Measurements from ENCODE around the gene CAST.
A peak's percentile ranks its signal among the peaks of the same experiment; 100 is the strongest.
"Not testable (repeated sequence)": the region's sequence is repeated elsewhere in the genome, so short reads cannot be mapped to it uniquely, and the experiment has no call there.

CAST gene

GRCh38 chr5:96788112-96788749 is 126.1 kb downstream of the CAST start:
- H3K4me3 Mint-ChIP-seq, result no peak overlapping the region
- ATAC-seq (replicated peaks) (peak in 1 of 2 donors; percentile 33), DNase-seq (no peak)
- peaks cover 24 to 48% of the 10 kb centered on the region in 2 donors for H3K36me3 Mint-ChIP-seq
- no peaks in the 10 kb centered on the region for H3K27me3 Mint-ChIP-seq
- peaks cover 0 to 6% of the 10 kb centered on the region in 2 donors for H3K4me1 Mint-ChIP-seq
- no peaks in the 10 kb centered on the region for H3K9me3 Mint-ChIP-seq
- H3K27ac Mint-ChIP-seq, result peak overlapping the region; percentile 63

- Mint-ChIP-seq H3K4me1 (peaks cover 0 to 6% of the 10 kb centered on the region in 2 donors), H3K27ac (peak overlapping the region; percentile 25), H3K9me3 (no peaks in the 10 kb centered on the region), H3K4me3 (no peak overlapping the region), H3K27me3 (no peaks in the 10 kb centered on the region), H3K36me3 (peaks cover 26 to 53% of the 10 kb centered on the region in 2 donors)
- no peak for DNase-seq
- ATAC-seq (replicated peaks), result no peak
Observed at GRCh38 chr5:96789794-96790330, 127.7 kb downstream of the CAST start.

GRCh38 chr5:96790961-96791504 is 128.9 kb downstream of the CAST start:
- DNase-seq (no peak), ATAC-seq (replicated peaks) (no peak)
- Mint-ChIP-seq H3K4me1 (peaks cover 0 to 11% of the 10 kb centered on the region in 2 donors), H3K9me3 (no peaks in the 10 kb centered on the region), H3K4me3 (no peak overlapping the region), H3K27ac (peak overlapping the region; percentile 38), H3K36me3 (peaks cover 28 to 61% of the 10 kb centered on the region in 2 donors), H3K27me3 (no peaks in the 10 kb centered on the region)

GRCh38 chr5:96794757-96795156 is 132.6 kb downstream of the CAST start:
- peaks cover 41 to 70% of the 10 kb centered on the region in 2 donors for H3K36me3 Mint-ChIP-seq
- no peak overlapping the region for H3K4me3 Mint-ChIP-seq
- DNase-seq (no peak), ATAC-seq (replicated peaks) (no peak)
- no peaks in the 10 kb centered on the region for H3K9me3 Mint-ChIP-seq
- peak overlapping the region; percentile 9 for H3K27ac Mint-ChIP-seq
- peaks cover 2 to 5% of the 10 kb centered on the region in 2 donors for H3K4me1 Mint-ChIP-seq
- H3K27me3 Mint-ChIP-seq, result no peaks in the 10 kb centered on the region

- ATAC-seq (replicated peaks) (no peak), DNase-seq (no peak)
- no peaks in the 10 kb centered on the region for H3K9me3 Mint-ChIP-seq
- H3K36me3 Mint-ChIP-seq, result peaks cover 41 to 69% of the 10 kb centered on the region in 2 donors
- no peak overlapping the region for H3K4me3 Mint-ChIP-seq
- H3K27me3 Mint-ChIP-seq, result no peaks in the 10 kb centered on the region
- peaks cover 2 to 5% of the 10 kb centered on the region in 2 donors for H3K4me1 Mint-ChIP-seq
- H3K27ac Mint-ChIP-seq, result no peak overlapping the region
Observed at GRCh38 chr5:96795626-96796025, 133.4 kb downstream of the CAST start.

GRCh38 chr5:96796434-96796833 is 134.3 kb downstream of the CAST start:
- H3K36me3 Mint-ChIP-seq, result peaks cover 38 to 67% of the 10 kb centered on the region in 2 donors
- no peaks in the 10 kb centered on the region for H3K27me3 Mint-ChIP-seq
- DNase-seq (no peak), ATAC-seq (replicated peaks) (no peak)
- H3K27ac Mint-ChIP-seq, result no peak overlapping the region
- H3K9me3 Mint-ChIP-seq, result no peaks in the 10 kb centered on the region
- peaks cover 2 to 5% of the 10 kb centered on the region in 2 donors for H3K4me1 Mint-ChIP-seq
- H3K4me3 Mint-ChIP-seq, result no peak overlapping the region

GRCh38 chr5:96801718-96802117 is 139.5 kb downstream of the CAST start:
- not testable (repeated sequence) for DNase-seq; H3K27ac Mint-ChIP-seq; H3K9me3 Mint-ChIP-seq; ATAC-seq (replicated peaks); H3K27me3 Mint-ChIP-seq; H3K4me3 Mint-ChIP-seq
- Mint-ChIP-seq H3K36me3 (peaks cover 34 to 55% of the 10 kb centered on the region in 2 donors), H3K4me1 (peaks cover 31 to 43% of the 10 kb centered on the region in 2 donors)

- Mint-ChIP-seq H3K27ac (peak overlapping the region; percentile 99), H3K9me3 (no peaks in the 10 kb centered on the region), H3K4me3 (peak overlapping the region; percentile 96 to 100), H3K36me3 (peaks cover 19 to 27% of the 10 kb centered on the region in 2 donors), H3K27me3 (no peaks in the 10 kb centered on the region), H3K4me1 (peaks cover 39 to 59% of the 10 kb centered on the region in 2 donors)
- peak; percentile 51 for DNase-seq
- ATAC-seq (replicated peaks), result peak; percentile 27 to 38
Observed at GRCh38 chr5:96807075-96807654, 145.0 kb downstream of the CAST start.

GRCh38 chr5:96808541-96808828 is 146.3 kb downstream of the CAST start:
- peaks cover 12 to 16% of the 10 kb centered on the region in 2 donors for H3K36me3 Mint-ChIP-seq
- no peak for DNase-seq
- peak overlapping the region; percentile 96 to 100 for H3K4me3 Mint-ChIP-seq
- H3K9me3 Mint-ChIP-seq, result no peaks in the 10 kb centered on the region
- ATAC-seq (replicated peaks), result no peak
- peaks cover 30 to 48% of the 10 kb centered on the region in 2 donors for H3K4me1 Mint-ChIP-seq
- H3K27ac Mint-ChIP-seq, result peak overlapping the region; percentile 99
- H3K27me3 Mint-ChIP-seq, result no peaks in the 10 kb centered on the region

- H3K27me3 Mint-ChIP-seq, result no peaks in the 10 kb centered on the region
- ATAC-seq (replicated peaks), result no peak
Observed at GRCh38 chr5:96808868-96809558, 146.8 kb downstream of the CAST start.

GRCh38 chr5:96809921-96810320 is 147.7 kb downstream of the CAST start:
- ATAC-seq (replicated peaks), result no peak
- Mint-ChIP-seq H3K9me3 (no peaks in the 10 kb centered on the region), H3K4me1 (peaks cover 22 to 34% of the 10 kb centered on the region in 2 donors), H3K4me3 (no peak overlapping the region), H3K36me3 (peaks cover 5 to 7% of the 10 kb centered on the region in 2 donors), H3K27me3 (no peaks in the 10 kb centered on the region), H3K27ac (peak overlapping the region; percentile 86)
- no peak for DNase-seq

More at GRCh38 chr5:96808868-96809558, 146.8 kb downstream of the CAST start:
- H3K9me3 Mint-ChIP-seq, result no peaks in the 10 kb centered on the region
- H3K36me3 Mint-ChIP-seq, result peaks cover 8 to 12% of the 10 kb centered on the region in 2 donors
- peaks cover 25 to 43% of the 10 kb centered on the region in 2 donors for H3K4me1 Mint-ChIP-seq
- peak overlapping the region; percentile 99 for H3K27ac Mint-ChIP-seq
- DNase-seq, result no peak
- peak overlapping the region; percentile 96 to 100 for H3K4me3 Mint-ChIP-seq

GRCh38 chr5:96812851-96813250 is 150.7 kb downstream of the CAST start:
- no peak overlapping the region for H3K27ac Mint-ChIP-seq
- DNase-seq, result no peak
- H3K27me3 Mint-ChIP-seq, result no peaks in the 10 kb centered on the region
- ATAC-seq (replicated peaks), result no peak
- H3K4me3 Mint-ChIP-seq, result no peak overlapping the region
- peaks cover 3 to 5% of the 10 kb centered on the region in 2 donors for H3K36me3 Mint-ChIP-seq
- peaks cover 25 to 35% of the 10 kb centered on the region in 2 donors for H3K4me1 Mint-ChIP-seq
- H3K9me3 Mint-ChIP-seq, result no peaks in the 10 kb centered on the region

GRCh38 chr5:96814041-96814440 is 151.9 kb downstream of the CAST start:
- Mint-ChIP-seq H3K4me3 (no peak overlapping the region), H3K4me1 (peaks cover 17 to 31% of the 10 kb centered on the region in 2 donors), H3K36me3 (no peaks in the 10 kb centered on the region), H3K27me3 (no peaks in the 10 kb centered on the region), H3K9me3 (no peaks in the 10 kb centered on the region), H3K27ac (no peak overlapping the region)
- ATAC-seq (replicated peaks) (no peak), DNase-seq (no peak)

GRCh38 chr5:96816411-96816939 is 154.3 kb downstream of the CAST start:
- no peaks in the 10 kb centered on the region for H3K27me3 Mint-ChIP-seq
- peak overlapping the region; percentile 64 to 84 for H3K4me3 Mint-ChIP-seq
- peak; percentile 94 to 96 for ATAC-seq (replicated peaks)
- peaks cover 19 to 31% of the 10 kb centered on the region in 2 donors for H3K4me1 Mint-ChIP-seq
- peak; percentile 41 for DNase-seq
- peak overlapping the region; percentile 89 for H3K27ac Mint-ChIP-seq
- no peaks in the 10 kb centered on the region for H3K9me3 Mint-ChIP-seq
- H3K36me3 Mint-ChIP-seq, result no peaks in the 10 kb centered on the region
